NCI-H1930 (cell line): Measurements from ENCODE around the gene RIPOR2.

Experiments
- DNase-seq, 2 experiments: peaks; one replicate each; lab custom pipeline; 2025; lab: John Stamatoyannopoulos, UW

Gene RIPOR2

GRCh38 chr6:24875534-24875901, 60.2 kb downstream of the RIPOR2 start:
- no peak for DNase-seq

- no peak for DNase-seq
Observed at GRCh38 chr6:24874776-24875533, 60.8 kb downstream of the RIPOR2 start.

GRCh38 chr6:24874128-24874527, 61.6 kb downstream of the RIPOR2 start:
- DNase-seq, result no peak

- no peak for DNase-seq
Observed at GRCh38 chr6:24872779-24873178, 63.0 kb downstream of the RIPOR2 start.

- no peak for DNase-seq
Observed at GRCh38 chr6:24868765-24869164, 67.0 kb downstream of the RIPOR2 start.

- DNase-seq, result no peak
Observed at GRCh38 chr6:24867104-24867703, 68.6 kb downstream of the RIPOR2 start.

GRCh38 chr6:24865161-24865560, 70.6 kb downstream of the RIPOR2 start:
- DNase-seq, result no peak

- DNase-seq, result no peak
Observed at GRCh38 chr6:24864343-24864742, 71.4 kb downstream of the RIPOR2 start.

GRCh38 chr6:24861934-24862333, 73.8 kb downstream of the RIPOR2 start:
- DNase-seq, result no peak

- no peak for DNase-seq
Observed at GRCh38 chr6:24859608-24860200, 76.1 kb downstream of the RIPOR2 start.

GRCh38 chr6:24859132-24859531, 76.6 kb downstream of the RIPOR2 start:
- DNase-seq, result no peak

- DNase-seq, result no peak
Observed at GRCh38 chr6:24858177-24858653, 77.5 kb downstream of the RIPOR2 start.

GRCh38 chr6:24856901-24857670, 78.7 kb downstream of the RIPOR2 start:
- DNase-seq, result no peak

GRCh38 chr6:24856246-24856599, 79.5 kb downstream of the RIPOR2 start:
- no peak for DNase-seq

GRCh38 chr6:24855395-24856245, 80.1 kb downstream of the RIPOR2 start:
- peak; percentile 28 to 68 for DNase-seq

- no peak for DNase-seq
Observed at GRCh38 chr6:24854077-24854666, 81.6 kb downstream of the RIPOR2 start.

GRCh38 chr6:24851086-24851485, 84.7 kb downstream of the RIPOR2 start:
- DNase-seq, result no peak

- DNase-seq, result no peak
Observed at GRCh38 chr6:24849713-24850112, 86.0 kb downstream of the RIPOR2 start.

- no peak for DNase-seq
Observed at GRCh38 chr6:24848461-24848860, 87.3 kb downstream of the RIPOR2 start.

GRCh38 chr6:24847402-24847801, 88.4 kb downstream of the RIPOR2 start:
- no peak for DNase-seq

GRCh38 chr6:24845578-24845977, 90.2 kb downstream of the RIPOR2 start:
- DNase-seq, result no peak
